ENCODE data around the gene AQP5. TPM values are rescaled to one million over a fixed set of nuclear protein-coding genes. Genes with fewer than 3 reads are reported as not detected.

Gene AQP5
- total RNA-seq, 6 experiments from 2014 or later: not detected

GRCh38 chr12:49937639-49938300, 23.9 kb upstream of the AQP5 start:
- no peaks in the 10 kb centered on the region for H3K36me3 ChIP-seq
- 69% methylated on average over 2 of the region's 8 CpGs for WGBS (ENCODE audit: insufficient coverage, low coverage, low lambda C conversion rate, missing lambda C conversion rate)
- TF ChIP-seq POLR2A (IDR thresholded peaks at IDR 0.05): no peak
- no peak for TF ChIP-seq CTCF (IDR thresholded peaks at IDR 0.05)
- ATAC-seq (no peak), DNase-seq (no peak)
- H3K4me1 ChIP-seq: no peaks in the 10 kb centered on the region
- no peak overlapping the region for H3K4me3 ChIP-seq
- H3K27ac ChIP-seq: no peak overlapping the region
- intact Hi-C loops (cut with DNase I): no loop called here
- H3K27me3 ChIP-seq: no peaks in the 10 kb centered on the region
- no peaks in the 10 kb centered on the region for H3K9me3 ChIP-seq

- DNase-seq (no peak), ATAC-seq (no peak)
- H3K4me1 ChIP-seq: no peaks in the 10 kb centered on the region
- no peak overlapping the region for H3K27ac ChIP-seq
- no peak overlapping the region for H3K4me3 ChIP-seq
- H3K27me3 ChIP-seq: no peaks in the 10 kb centered on the region
- no peaks in the 10 kb centered on the region for H3K9me3 ChIP-seq
- intact Hi-C loops (cut with DNase I): no loop called here
- no peak for TF ChIP-seq CTCF (IDR thresholded peaks at IDR 0.05)
- no peaks in the 10 kb centered on the region for H3K36me3 ChIP-seq
These were observed 22.4 kb upstream of the AQP5 start for GRCh38 chr12:49939307-49939706.

- TF ChIP-seq POLR2A (IDR thresholded peaks at IDR 0.05) (no peak), CTCF (IDR thresholded peaks at IDR 0.05) (no peak)
- intact Hi-C loops (cut with DNase I): no loop called here
- Histone ChIP-seq H3K9me3 (no peaks in the 10 kb centered on the region), H3K36me3 (no peaks in the 10 kb centered on the region), H3K4me1 (no peaks in the 10 kb centered on the region), H3K4me3 (no peak overlapping the region), H3K27me3 (no peaks in the 10 kb centered on the region), H3K27ac (no peak overlapping the region)
- no CpG with 5 or more reads among the region's 1 CpG for WGBS (ENCODE audit: insufficient coverage, low coverage, low lambda C conversion rate, missing lambda C conversion rate)
- ATAC-seq: no peak
- DNase-seq: no peak
These were observed 22.0 kb upstream of the AQP5 start for GRCh38 chr12:49939707-49940106.

- H3K9me3 ChIP-seq: no peaks in the 10 kb centered on the region
- H3K36me3 ChIP-seq: no peaks in the 10 kb centered on the region
- H3K4me1 ChIP-seq: peaks cover 0 to 7% (median 0%) of the 10 kb centered on the region in 4 donors
- ATAC-seq (no peak), DNase-seq (peak in 1 of 3 donors; percentile 40)
- intact Hi-C loops (cut with DNase I): no loop called here
- no peaks in the 10 kb centered on the region for H3K27me3 ChIP-seq
- H3K27ac ChIP-seq: no peak overlapping the region
- no peak overlapping the region for H3K4me3 ChIP-seq
- 75% methylated on average over 5 of the region's 13 CpGs for WGBS (ENCODE audit: insufficient coverage, low coverage, low lambda C conversion rate, missing lambda C conversion rate)
- TF ChIP-seq CTCF (IDR thresholded peaks at IDR 0.05) (no peak), POLR2A (IDR thresholded peaks at IDR 0.05) (no peak)
These were observed 19.8 kb upstream of the AQP5 start for GRCh38 chr12:49941556-49942511.
